Glomerular visceral epithelial cell (primary cell): Measurements from ENCODE around the gene ZFYVE9.
"Not testable (repeated sequence)": the region's sequence is repeated elsewhere in the genome, so short reads cannot be mapped to it uniquely, and the experiment has no call there.

Source experiments
- DNase-seq: peaks from one replicate; pipeline ENCODE4 v3.0.0-alpha.2; 2016; ENCODE audit errors: extremely low spot score

ZFYVE9 gene

GRCh38 chr1:52191395-52191965 is 49.6 kb downstream of the ZFYVE9 start:
- no peak for DNase-seq

GRCh38 chr1:52192024-52192423 is 50.1 kb downstream of the ZFYVE9 start:
- DNase-seq: no peak

GRCh38 chr1:52192436-52192835 is 50.5 kb downstream of the ZFYVE9 start:
- DNase-seq: no peak

GRCh38 chr1:52193985-52194384 is 52.1 kb downstream of the ZFYVE9 start:
- DNase-seq: no peak

- DNase-seq: no peak
Measured at GRCh38 chr1:52195161-52195560, 53.3 kb downstream of the ZFYVE9 start.

GRCh38 chr1:52203935-52204625 is 62.2 kb downstream of the ZFYVE9 start:
- no peak for DNase-seq

GRCh38 chr1:52204696-52205095 is 62.8 kb downstream of the ZFYVE9 start:
- DNase-seq: no peak

- DNase-seq: not testable (repeated sequence)
Measured at GRCh38 chr1:52206686-52207085, 64.8 kb downstream of the ZFYVE9 start.

GRCh38 chr1:52209429-52209828 is 67.5 kb downstream of the ZFYVE9 start:
- DNase-seq: no peak

GRCh38 chr1:52210044-52210443 is 68.2 kb downstream of the ZFYVE9 start:
- no peak for DNase-seq

GRCh38 chr1:52216907-52217458 is 75.1 kb downstream of the ZFYVE9 start:
- no peak for DNase-seq

- no peak for DNase-seq
Measured at GRCh38 chr1:52225174-52225573, 83.3 kb downstream of the ZFYVE9 start.

GRCh38 chr1:52229494-52229893 is 87.6 kb downstream of the ZFYVE9 start:
- no peak for DNase-seq

GRCh38 chr1:52233463-52233862 is 91.6 kb downstream of the ZFYVE9 start:
- no peak for DNase-seq

GRCh38 chr1:52234014-52234413 is 92.1 kb downstream of the ZFYVE9 start:
- no peak for DNase-seq

- DNase-seq: no peak
Measured at GRCh38 chr1:52234708-52235107, 92.8 kb downstream of the ZFYVE9 start.

GRCh38 chr1:52235646-52236045 is 93.8 kb downstream of the ZFYVE9 start:
- no peak for DNase-seq

GRCh38 chr1:52237430-52237829 is 95.5 kb downstream of the ZFYVE9 start:
- DNase-seq: peak; percentile 62

- peak; percentile 7 for DNase-seq
Measured at GRCh38 chr1:52238474-52238873, 96.6 kb downstream of the ZFYVE9 start.

- no peak for DNase-seq
Measured at GRCh38 chr1:52238887-52239707, 97.2 kb downstream of the ZFYVE9 start.

GRCh38 chr1:52239708-52240001 is 97.8 kb downstream of the ZFYVE9 start:
- no peak for DNase-seq

- DNase-seq: no peak
Measured at GRCh38 chr1:52240592-52241210, 98.8 kb downstream of the ZFYVE9 start.
